HuH-7.5 (cell line): ENCODE results near the gene TM4SF18.
"Not testable (repeated sequence)": the region's sequence is repeated elsewhere in the genome, so short reads cannot be mapped to it uniquely, and the experiment has no call there.

Experiments used
- DNase-seq: peaks from one replicate; pipeline ENCODE4 v3.0.0; 2011; ENCODE audit warnings: low spot score

TM4SF18 gene

DNA sequence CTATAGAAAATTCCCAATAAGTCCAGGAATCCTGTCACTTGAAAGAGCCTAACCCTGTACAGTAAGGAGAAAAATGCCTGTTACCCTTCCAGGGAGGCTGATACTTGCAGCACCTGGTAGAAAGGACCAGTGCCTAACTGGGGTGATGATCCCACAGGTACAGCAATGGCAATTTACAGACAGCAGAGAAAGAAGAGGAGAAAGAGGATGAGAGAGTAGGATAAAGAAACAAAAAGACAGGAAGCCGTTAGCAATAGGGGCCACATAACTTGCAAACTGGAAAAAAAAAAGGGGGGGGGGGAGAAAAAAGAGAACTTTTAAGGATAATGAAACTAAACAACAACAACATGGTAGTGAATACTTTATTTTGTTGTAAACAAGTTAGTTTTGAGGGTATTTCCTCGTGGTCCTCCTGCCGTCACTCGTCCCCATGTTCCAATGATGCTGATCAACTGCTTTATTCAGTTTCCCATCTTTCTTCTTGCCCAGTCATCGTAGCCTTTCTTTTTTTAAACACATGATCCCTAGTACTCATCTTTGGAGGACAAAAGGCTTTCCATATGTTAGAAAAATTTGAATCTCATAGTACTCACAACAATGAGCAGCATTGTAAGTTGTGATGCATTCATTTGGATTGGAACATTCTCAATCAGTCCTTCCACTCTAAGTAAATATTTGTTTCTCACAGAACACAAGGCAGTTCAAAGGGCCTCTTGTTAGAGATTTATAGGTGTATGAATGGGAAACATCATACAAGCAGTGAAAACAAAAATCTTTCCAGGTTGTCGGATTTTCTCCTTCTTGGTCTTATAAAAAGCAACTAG is 35.5 kb upstream of the TM4SF18 start:
- DNase-seq: no peak

DNA sequence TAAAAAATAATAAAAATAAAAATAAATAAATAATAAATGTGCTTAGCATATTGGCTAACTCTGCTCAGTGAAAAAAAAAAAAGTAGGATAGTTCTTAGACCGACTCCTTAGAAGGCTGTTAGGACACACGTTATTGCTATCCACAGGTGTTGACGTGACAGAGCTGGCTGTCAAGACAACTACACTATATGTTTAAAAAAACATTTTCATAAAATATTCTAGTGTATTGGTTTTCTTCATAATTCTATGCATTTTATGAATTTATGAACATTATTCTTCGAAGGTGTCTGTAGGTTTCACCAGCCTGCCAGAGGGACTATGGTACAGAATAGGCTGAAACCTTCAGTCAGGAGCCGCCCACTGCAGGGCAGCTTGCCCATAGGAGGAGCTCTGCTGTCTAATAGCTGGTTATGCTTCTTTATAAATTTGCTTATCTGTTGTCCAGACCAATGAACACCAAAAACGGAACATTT is 34.8 kb upstream of the TM4SF18 start:
- DNase-seq: no peak

GRCh38 chr3:149366941-149367840 is 33.8 kb upstream of the TM4SF18 start:
- no peak for DNase-seq

DNA sequence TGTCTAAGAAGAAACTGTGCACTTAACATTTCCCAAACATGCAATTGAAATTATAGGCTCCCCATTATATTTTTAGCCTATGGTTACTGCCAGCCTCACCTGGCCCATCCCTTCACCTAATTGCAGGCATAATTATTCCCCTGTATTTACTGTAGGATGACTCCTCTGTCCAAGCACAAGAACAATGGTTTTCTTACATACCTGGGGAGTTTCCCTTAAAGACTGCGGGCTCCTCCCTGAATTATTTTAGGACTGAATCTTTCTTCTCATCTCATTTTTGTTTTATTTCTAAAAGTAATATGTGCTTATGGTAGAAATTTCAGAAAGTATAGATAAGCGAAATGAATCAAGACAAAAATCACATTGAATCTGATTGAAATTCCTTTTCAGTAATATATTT is 32.6 kb upstream of the TM4SF18 start:
- no peak for DNase-seq

DNA sequence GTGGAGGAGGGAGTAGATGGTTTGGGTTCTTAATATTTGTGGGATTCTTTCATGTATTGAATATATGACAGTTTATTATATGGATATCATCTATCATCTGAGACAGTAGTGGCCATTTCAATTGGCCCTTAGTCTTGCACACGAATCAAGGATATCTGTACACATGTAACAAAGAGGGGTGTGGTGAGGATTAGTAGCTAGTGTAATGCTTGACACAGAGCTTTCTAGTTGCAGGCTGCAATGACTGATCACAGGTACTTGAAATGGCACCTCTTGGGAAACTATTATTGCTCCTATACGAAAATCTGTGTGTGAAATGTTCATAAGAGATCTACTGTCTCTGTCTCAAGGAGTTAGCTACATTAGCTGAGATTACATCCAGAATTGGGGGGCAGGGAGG is 31.2 kb upstream of the TM4SF18 start:
- DNase-seq: no peak

DNA sequence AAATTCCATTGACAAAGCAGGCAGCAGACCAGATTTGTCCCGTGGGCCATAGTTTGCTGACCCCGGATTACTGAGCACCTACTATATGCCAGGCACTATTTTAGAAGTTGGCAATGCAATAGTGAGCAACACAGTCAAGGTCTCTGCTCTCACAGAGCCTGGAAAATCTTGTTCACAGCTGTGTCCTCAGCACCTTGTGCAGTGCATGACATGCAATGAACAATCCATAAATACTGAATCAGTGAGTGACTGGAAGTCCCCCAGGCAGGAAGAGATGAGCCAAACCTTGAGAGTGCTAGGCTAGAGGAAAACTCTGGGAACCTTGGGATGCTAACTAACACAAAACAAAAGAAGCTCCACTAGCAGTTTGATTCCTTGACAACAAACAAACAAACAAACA is 29.6 kb upstream of the TM4SF18 start:
- no peak for DNase-seq

GRCh38 chr3:149362366-149362765 is 28.9 kb upstream of the TM4SF18 start:
- DNase-seq: no peak

DNA sequence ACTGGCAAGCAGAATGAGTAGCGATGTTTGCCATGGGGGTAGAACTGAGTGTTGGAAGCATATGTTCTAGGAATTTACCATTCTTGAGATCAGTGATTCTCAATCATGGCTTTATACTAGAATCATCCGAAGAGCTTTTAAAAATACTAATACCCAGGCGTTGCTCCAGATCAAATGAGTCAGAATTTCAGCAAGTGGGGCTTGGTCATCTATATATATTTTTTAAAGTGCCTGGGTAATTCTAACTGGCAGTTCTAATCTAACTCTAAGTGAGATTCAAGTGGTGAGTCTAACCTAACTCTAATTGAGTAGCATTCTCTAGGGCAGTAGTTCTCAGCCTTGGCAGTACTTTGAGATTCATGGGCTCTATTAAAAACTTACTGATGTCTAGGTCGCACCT is 23.2 kb upstream of the TM4SF18 start:
- no peak for DNase-seq

DNA sequence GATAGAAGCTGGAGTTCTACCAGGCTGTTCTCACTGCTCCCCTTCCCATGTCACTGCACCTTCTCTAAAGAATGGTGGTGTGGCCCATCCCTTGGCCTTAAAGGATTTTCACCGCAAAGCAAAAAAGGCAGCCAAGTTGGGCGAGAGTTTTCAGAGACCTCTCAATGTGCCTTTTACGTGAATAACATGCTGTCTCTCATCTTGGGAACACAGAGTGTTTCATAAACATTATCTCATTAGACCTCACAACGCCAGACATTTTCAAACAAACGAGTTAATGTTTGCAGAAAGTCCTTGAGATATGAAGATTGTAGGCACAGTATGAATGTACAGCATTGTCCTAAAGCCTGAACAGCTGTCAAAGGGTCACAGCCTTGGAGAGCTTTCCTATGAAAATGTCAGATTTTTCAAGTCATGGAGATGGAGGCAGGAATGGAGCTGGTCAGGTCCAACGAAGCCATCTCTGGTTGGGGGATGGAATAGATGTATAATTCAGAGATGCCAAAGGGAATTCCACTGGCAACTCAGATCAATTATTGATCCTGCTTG is 22.7 kb upstream of the TM4SF18 start:
- peak; percentile 15 for DNase-seq

- no peak for DNase-seq
Measured at GRCh38 chr3:149353581-149354184, 20.2 kb upstream of the TM4SF18 start.

DNA sequence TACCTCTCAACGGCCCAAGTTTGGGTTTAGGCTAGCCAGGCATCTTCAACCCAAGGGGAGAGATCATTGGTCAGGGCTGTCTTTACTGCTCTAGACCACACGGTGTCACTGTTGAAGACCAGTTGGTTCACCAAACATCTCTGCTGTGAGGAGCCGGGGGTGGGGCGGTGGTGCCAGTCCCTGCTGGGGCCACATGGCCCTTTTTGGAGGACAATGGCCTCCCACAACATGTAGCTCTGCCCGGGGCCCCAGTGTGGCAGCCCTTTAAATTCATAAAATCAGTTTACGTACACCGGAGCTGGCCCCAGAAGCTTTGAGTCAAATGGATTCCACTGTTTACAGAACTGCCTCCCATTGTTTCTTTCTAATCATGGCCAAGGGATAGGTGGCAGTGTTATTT is 19.1 kb upstream of the TM4SF18 start:
- DNase-seq: peak; percentile 57

DNA sequence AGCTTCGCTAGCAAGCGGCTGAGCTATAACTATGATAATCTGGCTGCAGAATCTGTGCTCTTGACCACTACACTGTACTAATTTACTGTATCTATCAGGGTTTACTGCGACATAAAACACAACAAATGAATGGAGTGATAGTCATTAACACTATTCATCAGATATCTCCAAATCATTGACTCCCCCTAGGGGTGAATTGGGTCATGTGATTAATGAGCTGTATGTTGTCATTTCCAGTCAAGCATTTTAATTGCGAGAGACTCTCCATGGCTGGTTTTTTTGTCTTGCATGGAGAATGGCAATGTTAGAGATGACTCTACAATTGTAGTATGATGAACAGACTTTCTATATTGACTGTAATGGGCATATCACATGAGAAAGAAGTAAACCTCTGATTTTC is 10.5 kb upstream of the TM4SF18 start:
- DNase-seq: no peak

DNA sequence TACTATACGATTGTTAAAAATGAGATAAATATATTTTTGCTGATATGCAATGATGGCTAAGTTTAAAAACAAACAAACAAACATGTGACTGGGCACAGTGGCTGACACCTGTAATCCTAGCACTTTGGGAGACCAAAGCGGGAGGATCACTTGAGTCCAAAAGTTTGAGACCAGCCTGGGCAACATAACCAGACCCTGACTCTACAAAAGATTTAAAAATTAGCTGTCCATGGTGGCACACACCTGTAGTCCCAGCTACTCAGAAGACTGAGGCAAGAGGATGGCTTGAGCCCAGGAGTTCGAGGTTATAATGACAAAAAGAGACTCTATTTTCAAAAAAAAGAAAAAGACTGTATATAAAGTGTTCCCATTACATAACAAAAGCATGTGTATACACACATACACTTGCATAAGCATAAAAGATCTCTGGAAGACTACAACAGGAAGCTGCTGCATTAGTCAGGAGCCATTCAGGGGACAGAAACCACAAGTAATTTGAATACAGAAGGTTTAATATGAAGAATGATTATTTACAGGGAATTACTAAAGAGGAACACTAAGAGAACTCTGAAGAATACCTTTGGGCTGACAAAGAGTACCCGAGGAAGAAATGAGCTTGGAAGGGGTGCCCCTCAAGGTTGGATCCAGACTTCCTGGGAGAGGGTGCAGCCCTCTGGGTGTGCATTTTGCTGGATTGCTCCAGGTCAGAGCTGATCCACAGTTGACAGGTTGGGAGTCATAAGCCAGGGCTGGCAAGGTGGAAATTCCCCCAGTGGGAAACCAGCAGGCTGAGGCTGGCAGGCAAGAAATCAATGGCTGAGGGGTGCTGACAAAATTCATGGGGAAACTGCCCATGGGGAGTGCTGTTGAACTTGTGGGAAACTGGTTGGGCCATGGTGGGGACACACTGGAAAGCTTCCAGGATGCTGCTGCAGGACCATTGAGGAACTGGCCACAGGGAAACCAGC is 9.3 kb upstream of the TM4SF18 start:
- no peak for DNase-seq

DNA sequence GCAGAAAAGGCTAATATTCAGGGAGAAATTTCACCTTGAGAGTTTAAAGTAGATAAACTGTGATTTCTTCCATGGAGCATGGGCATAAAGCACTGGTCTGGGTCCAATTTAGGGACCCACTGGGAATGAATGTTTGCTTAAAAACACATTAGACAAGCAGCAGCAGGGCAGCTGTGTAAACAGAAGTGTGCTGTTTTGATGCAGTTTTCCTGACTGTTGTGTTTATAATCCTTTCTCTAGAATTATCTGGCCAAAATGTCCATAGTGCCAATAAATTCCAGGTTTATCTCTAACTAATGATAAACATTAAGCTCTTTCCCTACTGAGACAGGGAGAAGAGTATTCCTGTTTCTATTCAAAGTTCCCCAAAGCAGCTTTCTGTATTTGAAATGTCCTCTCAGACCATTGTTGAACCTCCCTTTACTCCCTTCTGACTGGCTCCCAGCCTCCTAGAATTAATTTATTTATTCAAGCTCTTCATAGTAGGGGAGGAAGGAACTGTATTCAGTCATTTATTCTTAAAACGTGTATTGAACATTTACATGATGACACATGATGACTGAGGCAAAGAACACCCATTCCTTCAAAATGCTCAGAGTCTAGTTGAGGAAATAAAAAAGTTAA is 7.0 kb upstream of the TM4SF18 start:
- no peak for DNase-seq

DNA sequence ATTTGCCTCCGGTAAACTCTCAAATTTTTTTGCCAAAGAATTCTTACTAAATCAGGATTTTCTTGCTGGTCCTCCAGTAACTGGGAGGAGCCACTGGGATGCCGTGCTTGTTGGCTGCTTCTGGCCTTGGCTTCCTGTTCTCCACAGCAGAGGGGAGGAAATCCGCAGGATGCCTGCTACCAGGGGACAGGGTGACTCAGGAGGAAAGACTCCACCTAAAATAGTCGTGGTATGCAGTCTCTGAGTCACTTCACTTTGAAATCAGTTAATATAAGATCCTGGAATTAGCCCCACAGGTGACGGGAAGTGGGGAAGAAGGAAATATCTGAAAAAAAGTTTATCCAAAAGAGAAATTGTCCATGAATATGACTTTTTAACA is 6.5 kb upstream of the TM4SF18 start:
- DNase-seq: no peak

GRCh38 chr3:149337486-149337885 is 4.0 kb upstream of the TM4SF18 start:
- not testable (repeated sequence) for DNase-seq

DNA sequence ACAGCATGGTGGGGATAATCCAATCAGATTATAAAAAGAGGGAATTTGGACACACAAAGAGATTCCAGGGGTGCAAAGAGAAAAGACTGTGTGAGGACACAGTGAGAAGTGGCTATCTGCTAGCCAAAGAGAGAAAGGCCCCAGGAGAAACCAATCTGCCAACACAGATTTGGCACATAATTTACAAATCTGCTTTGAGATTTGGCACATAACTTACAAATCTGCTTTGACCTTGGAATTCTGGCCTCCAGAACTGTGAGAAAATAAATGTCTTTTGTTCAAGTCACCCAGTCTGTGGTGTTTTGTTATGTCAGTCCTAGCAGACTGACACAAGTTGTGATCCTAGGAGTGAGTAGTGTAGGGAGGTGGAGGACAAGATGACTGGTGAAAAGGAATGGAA is 3.5 kb upstream of the TM4SF18 start:
- no peak for DNase-seq

GRCh38 chr3:149332771-149333170 is 665 bp downstream of the TM4SF18 start:
- DNase-seq: no peak

- no peak for DNase-seq
Measured at GRCh38 chr3:149332227-149332765, 1.1 kb downstream of the TM4SF18 start.

- DNase-seq: no peak
Measured at GRCh38 chr3:149331396-149331795, 2.0 kb downstream of the TM4SF18 start.
